Erythroblast (primary cell): ENCODE measurements around the gene LCE4A.

Source experiments
- GATA1 ChIP-seq: IDR thresholded peaks from 2 replicates; pipeline ENCODE4 v1.6.1; 2011; ENCODE audit warnings: low read depth, mild to moderate bottlenecking, control low read depth, low read length, moderate library complexity
- POLR2A ChIP-seq: IDR thresholded peaks from 2 replicates; pipeline ENCODE4 v1.6.1; 2011; ENCODE audit warnings: mild to moderate bottlenecking, low read length

DNA sequence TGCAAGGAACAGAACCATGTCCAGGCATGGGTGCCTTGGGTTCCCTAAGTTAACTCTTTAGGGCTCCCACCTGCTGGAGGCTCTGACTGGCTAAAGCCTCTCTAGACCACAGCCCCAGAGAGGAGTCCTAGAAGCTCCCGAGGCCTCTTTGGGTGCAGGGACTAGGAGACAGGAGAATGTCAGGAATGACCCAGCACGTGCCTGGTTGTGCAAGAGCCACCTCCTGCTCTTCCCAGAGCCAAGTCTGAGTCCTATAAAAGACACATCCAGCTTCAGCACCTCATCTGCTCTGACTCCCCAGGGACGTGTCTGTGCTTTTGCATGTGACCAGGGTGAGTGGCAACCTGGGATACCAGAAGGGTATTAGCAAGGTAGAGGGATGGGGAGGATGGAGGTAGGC is 44.9 kb upstream of the LCE4A start, which contains the start of gene LCE2D:
- TF ChIP-seq POLR2A: no peak
- no peak for TF ChIP-seq GATA1
